ENCODE measurements around the gene BDP1.
"Not testable (repeated sequence)": the region's sequence is repeated elsewhere in the genome, so short reads cannot be mapped to it uniquely, and the experiment has no call there.

- not testable (repeated sequence) for TF ChIP-seq POLR2A (IDR thresholded peaks at IDR 0.05; ENCODE audit: low read length); GATA1 (IDR thresholded peaks at IDR 0.05; ENCODE audit: low read depth, low read length)
Measured at GRCh38 chr5:71441564-71441963, 13.9 kb upstream of the BDP1 start.

Measured in erythroblast (primary cell).